Lower leg skin (tissue), 4 donors: ENCODE data around the gene RAB22A. TPM values are rescaled to one million over a fixed set of nuclear protein-coding genes. Genes with fewer than 3 reads are reported as not detected.

ENCODE experiments used
- DNase-seq, 2 donors: peaks; one replicate each; pipeline ENCODE4 v3.0.0-alpha.2; 2019; ENCODE audit warnings: low spot score in 2 of 2
- H3K4me3 ChIP-seq: fragments of 200-600 bp; sonication (generic); 2 replicates; pipeline ENCODE4 v1.5.1; 2017; ENCODE audit warnings: mild to moderate bottlenecking, low read depth; ENCODE audit not compliant: poor library complexity, severe bottlenecking
- CTCF ChIP-seq, 3 donors: fragments of 450-650 bp; IDR thresholded peaks; one replicate each; pipeline ENCODE4 v1.5.1; 2016; ENCODE audit warnings: antibody characterized with exemption in 3 of 3, mild to moderate bottlenecking in 3 of 3, moderate library complexity in 2 of 3
- POLR2A ChIP-seq, 2 donors: fragments of 450-650 bp; IDR thresholded peaks; one replicate each; pipeline ENCODE4 v1.6.1; 2016 to 2017; ENCODE audit warnings: antibody characterized with exemption in 2 of 2, mild to moderate bottlenecking in 1 of 2, moderate library complexity in 1 of 2
- WGBS, 2 donors: methylation state at CpG; one replicate each; pipeline ENCODE4 v1.1.5; 2018; 5-methylcytosine and 5-hydroxymethylcytosine counted together
- intact Hi-C: fragments of 100-400 bp; cut with DNase I; formaldehyde crosslinking; loops from one replicate; pipeline ENCODE4 v1.15.0; 2023; ENCODE audit warnings: low total_unique reads
- total RNA-seq, 4 donors: library from RNA; depleted of rRNA; stranded (reverse); fragments of >200 nt; gene quantifications; one replicate each; pipeline ENCODE4 v1.1.0, GENCODE V29; 2016

Gene RAB22A
- total RNA-seq, 4 donors from 2014 or later: 18.3 to 21.6 (median 20.1) TPM

DNA sequence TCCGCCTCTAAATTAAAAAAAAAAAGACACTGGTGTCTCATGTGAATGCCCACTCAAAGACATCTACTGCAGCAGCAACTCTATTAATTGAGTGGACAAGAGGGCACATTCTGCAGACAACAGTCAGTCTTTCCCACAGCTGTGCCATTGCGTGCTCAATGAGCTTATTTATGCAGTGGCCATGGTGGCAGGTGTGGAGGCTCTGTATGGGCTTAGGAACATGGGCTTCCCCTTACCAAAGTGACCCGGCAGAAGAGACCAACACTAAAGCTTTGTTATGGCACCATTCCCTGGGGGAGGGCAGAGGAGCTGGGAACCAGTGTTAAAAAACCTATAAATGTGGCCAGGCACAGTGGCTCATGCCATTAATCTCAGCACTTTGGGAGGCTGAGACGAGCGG is 75.3 kb downstream of the RAB22A start:
- intact Hi-C loops: no loop called here
- no peak for DNase-seq

GRCh38 chr20:58388028-58388601 is 78.6 kb downstream of the RAB22A start:
- TF ChIP-seq POLR2A (IDR thresholded peaks at IDR 0.05): no peak
- TF ChIP-seq CTCF (IDR thresholded peaks at IDR 0.05): no peak

More for the DNA sequence above, 75.3 kb downstream of the RAB22A start:
- WGBS, 2 donors: 90 to 93% methylated on average over 5 of the region's 5 CpGs
- no peak overlapping the region for H3K4me3 ChIP-seq
- TF ChIP-seq POLR2A (IDR thresholded peaks at IDR 0.05) (no peak), CTCF (IDR thresholded peaks at IDR 0.05) (no peak)

GRCh38 chr20:58388882-58389323 is 79.4 kb downstream of the RAB22A start, which contains the start of gene VAPB:
VAPB (plus strand) TSS chr20:58389229; CDS start chr20:58389460, 231 bp downstream.
- DNase-seq: peak; percentile 93 to 98
- intact Hi-C loops: no loop called here
- 0 to 1% methylated on average over 14 to 36 of the region's 51 CpGs for WGBS, 2 donors
- H3K4me3 ChIP-seq: peak within 1 kb of the TSS; percentile 85
- TF ChIP-seq POLR2A (IDR thresholded peaks at IDR 0.05) (no peak), CTCF (IDR thresholded peaks at IDR 0.05) (no peak)

More at GRCh38 chr20:58388028-58388601, 78.6 kb downstream of the RAB22A start:
- DNase-seq: no peak
- 75% methylated on average over 4 of the region's 4 CpGs for WGBS, 2 donors
- intact Hi-C loops: no loop called here
- no peak overlapping the region for H3K4me3 ChIP-seq

DNA sequence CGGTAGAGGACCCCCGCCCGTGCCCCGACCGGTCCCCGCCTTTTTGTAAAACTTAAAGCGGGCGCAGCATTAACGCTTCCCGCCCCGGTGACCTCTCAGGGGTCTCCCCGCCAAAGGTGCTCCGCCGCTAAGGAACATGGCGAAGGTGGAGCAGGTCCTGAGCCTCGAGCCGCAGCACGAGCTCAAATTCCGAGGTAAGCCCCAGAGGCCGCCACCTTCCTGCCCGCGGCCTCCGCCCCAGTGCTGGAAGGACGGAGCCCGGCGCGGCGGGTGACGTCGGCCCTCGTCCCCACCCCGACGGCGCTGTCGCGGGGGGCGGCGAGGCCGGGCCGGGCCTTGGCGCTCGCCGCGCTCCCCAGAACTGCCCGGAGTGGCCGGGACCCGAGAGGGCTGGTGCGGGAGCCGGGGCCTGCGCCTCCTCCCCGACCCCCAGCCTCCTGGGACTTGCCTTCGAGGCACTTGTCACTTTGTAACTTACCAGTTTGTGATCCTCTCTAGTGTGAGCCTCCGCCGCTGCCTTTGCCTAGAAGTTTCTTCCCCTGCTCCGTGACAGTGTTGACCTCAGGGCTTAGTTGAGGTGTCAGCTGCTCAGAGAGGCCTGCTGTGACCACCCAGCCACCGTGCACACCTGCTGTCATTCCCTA is 79.9 kb downstream of the RAB22A start:
- peak overlapping the region; percentile 85 for H3K4me3 ChIP-seq
- WGBS, 2 donors: 1 to 3% methylated on average over 6 to 12 of the region's 56 CpGs
- TF ChIP-seq POLR2A (IDR thresholded peaks at IDR 0.05) (no peak), CTCF (IDR thresholded peaks at IDR 0.05) (no peak)
- no peak for DNase-seq
- intact Hi-C loops: no loop called here

GRCh38 chr20:58389968-58390658 is 80.6 kb downstream of the RAB22A start:
- no peak for DNase-seq
- intact Hi-C loops: no loop called here
- H3K4me3 ChIP-seq: peak overlapping the region; percentile 85
- 70 to 73% methylated on average over 17 of the region's 17 CpGs for WGBS, 2 donors
- TF ChIP-seq POLR2A (IDR thresholded peaks at IDR 0.05): no peak
- no peak for TF ChIP-seq CTCF (IDR thresholded peaks at IDR 0.05)
